ENCODE measurements around the gene CCNC. TPM values are rescaled to one million over a fixed set of nuclear protein-coding genes. Genes with fewer than 3 reads are reported as not detected.

Gene CCNC
- total RNA-seq, 1 experiment from 2014 or later = 99.1 TPM

DNA sequence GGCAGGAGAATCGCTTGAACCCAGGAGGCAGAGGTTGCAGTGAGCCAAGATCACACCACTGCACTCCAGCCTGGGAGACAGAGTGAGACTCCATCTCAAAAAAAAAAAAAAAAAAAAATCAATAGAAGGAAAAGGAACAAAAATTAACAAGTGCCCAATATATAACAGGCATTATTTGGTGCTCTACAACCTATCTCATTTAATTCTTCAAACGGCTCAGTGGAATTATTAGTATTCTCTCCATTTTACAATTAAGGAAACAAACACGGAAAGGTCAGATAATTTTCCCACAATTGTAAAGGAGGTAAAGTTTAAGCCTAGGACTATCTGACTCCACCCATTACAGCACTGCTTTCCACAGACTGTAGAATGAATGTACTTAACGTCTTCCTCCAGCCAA, 19.8 kb downstream of the CCNC start:
- Histone ChIP-seq H3K4me1 (ENCODE audit: insufficient read depth, low read length, poor library complexity, severe bottlenecking) (no peaks in the 10 kb centered on the region), H3K27me3 (replicated peaks; ENCODE audit: insufficient read depth, low read depth, low read length, poor library complexity) (no peaks in the 10 kb centered on the region), H3K27ac (ENCODE audit: low read depth, low read length, poor library complexity, severe bottlenecking) (no peak overlapping the region), H3K36me3 (ENCODE audit: insufficient read depth, low read length, poor library complexity, severe bottlenecking) (peaks cover 67% of the 10 kb centered on the region), H3K9me3 (ENCODE audit: low read depth, low read length, poor library complexity, severe bottlenecking) (no peaks in the 10 kb centered on the region), H3K4me3 (ENCODE audit: low read depth, low read length, poor library complexity, severe bottlenecking) (no peak overlapping the region)
- no peak for TF ChIP-seq EZH2 (IDR thresholded peaks at IDR 0.05; ENCODE audit: borderline replicate concordance, low read depth, low read length, poor library complexity, severe bottlenecking)
- TF ChIP-seq, protein P1, sequence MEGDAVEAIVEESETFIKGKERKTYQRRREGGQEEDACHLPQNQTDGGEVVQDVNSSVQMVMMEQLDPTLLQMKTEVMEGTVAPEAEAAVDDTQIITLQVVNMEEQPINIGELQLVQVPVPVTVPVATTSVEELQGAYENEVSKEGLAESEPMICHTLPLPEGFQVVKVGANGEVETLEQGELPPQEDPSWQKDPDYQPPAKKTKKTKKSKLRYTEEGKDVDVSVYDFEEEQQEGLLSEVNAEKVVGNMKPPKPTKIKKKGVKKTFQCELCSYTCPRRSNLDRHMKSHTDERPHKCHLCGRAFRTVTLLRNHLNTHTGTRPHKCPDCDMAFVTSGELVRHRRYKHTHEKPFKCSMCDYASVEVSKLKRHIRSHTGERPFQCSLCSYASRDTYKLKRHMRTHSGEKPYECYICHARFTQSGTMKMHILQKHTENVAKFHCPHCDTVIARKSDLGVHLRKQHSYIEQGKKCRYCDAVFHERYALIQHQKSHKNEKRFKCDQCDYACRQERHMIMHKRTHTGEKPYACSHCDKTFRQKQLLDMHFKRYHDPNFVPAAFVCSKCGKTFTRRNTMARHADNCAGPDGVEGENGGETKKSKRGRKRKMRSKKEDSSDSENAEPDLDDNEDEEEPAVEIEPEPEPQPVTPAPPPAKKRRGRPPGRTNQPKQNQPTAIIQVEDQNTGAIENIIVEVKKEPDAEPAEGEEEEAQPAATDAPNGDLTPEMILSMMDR (conservative IDR thresholded peaks at IDR 0.05; ENCODE audit: low read depth, low read length) = no peak
- CTCF ChIA-PET = no interaction called here
- BruUV-seq (replicated peaks) = no TSS peak
- POLR2A ChIA-PET (ENCODE audit: low non-redundant PET) = no interaction called here
- DNase-seq (ENCODE audit: low spot score) = no peak
- intact Hi-C loops (cut with micrococcal nuclease; ENCODE audit: unreplicated experiment) = no loop called here

DNA sequence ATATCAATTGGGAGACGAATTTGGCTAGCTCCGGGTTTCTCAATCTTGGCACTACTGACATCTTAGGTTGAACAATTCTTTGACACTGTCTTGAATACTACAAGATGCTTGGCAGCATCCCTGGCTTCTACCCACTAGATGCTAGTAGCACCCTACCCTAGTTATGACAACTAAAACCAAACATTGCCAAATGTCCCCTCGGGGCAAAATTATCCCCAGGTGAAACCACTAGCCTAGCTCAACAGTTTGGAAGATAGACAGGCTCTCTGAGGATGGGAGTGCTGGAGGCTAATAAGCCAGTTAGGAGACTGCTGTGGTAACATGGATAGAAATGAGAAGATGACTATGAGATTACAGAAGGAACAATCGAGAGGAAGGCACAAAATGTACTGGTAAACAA, 20.9 kb downstream of the CCNC start:
- DNase-seq (ENCODE audit: low spot score) = no peak
- no peak overlapping the region for H3K27ac ChIP-seq (ENCODE audit: low read depth, low read length, poor library complexity, severe bottlenecking)
- no peaks in the 10 kb centered on the region for H3K9me3 ChIP-seq (ENCODE audit: low read depth, low read length, poor library complexity, severe bottlenecking)
- BruUV-seq (replicated peaks) = no TSS peak
- no peaks in the 10 kb centered on the region for H3K4me1 ChIP-seq (ENCODE audit: insufficient read depth, low read length, poor library complexity, severe bottlenecking)
- H3K27me3 ChIP-seq (replicated peaks; ENCODE audit: insufficient read depth, low read depth, low read length, poor library complexity) = no peaks in the 10 kb centered on the region
- TF ChIP-seq EZH2 (IDR thresholded peaks at IDR 0.05; ENCODE audit: borderline replicate concordance, low read depth, low read length, poor library complexity, severe bottlenecking) = no peak
- TF ChIP-seq, protein P1 (conservative IDR thresholded peaks at IDR 0.05; ENCODE audit: low read depth, low read length) = no peak
- no peak overlapping the region for H3K4me3 ChIP-seq (ENCODE audit: low read depth, low read length, poor library complexity, severe bottlenecking)
- ChIA-PET POLR2A (ENCODE audit: low non-redundant PET) (no interaction called here), CTCF (no interaction called here)
- intact Hi-C loops (cut with micrococcal nuclease; ENCODE audit: unreplicated experiment) = no loop called here
- peaks cover 70% of the 10 kb centered on the region for H3K36me3 ChIP-seq (ENCODE audit: insufficient read depth, low read length, poor library complexity, severe bottlenecking)

DNA sequence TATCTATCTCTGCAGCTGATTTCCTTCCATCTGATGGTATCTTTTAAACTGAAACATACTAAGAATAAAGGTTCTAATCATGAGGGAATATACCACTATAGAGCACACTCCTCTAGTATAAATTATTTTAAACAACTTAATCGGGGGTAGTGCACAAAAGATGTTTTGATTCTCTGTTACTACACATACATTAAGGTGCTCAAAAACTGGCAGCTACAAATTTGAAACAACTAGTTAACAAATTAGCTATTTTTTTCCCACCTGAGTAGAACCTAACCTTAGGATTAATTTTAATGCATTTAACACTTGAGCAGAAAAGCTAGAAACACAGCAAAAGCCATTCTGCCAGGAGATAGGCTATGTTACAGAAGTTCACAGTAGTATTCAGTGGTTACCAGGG, 23.0 kb downstream of the CCNC start:
- Histone ChIP-seq H3K27ac (ENCODE audit: low read depth, low read length, poor library complexity, severe bottlenecking) (no peak overlapping the region), H3K9me3 (ENCODE audit: low read depth, low read length, poor library complexity, severe bottlenecking) (no peaks in the 10 kb centered on the region), H3K36me3 (ENCODE audit: insufficient read depth, low read length, poor library complexity, severe bottlenecking) (peaks cover 77% of the 10 kb centered on the region), H3K4me3 (ENCODE audit: low read depth, low read length, poor library complexity, severe bottlenecking) (no peak overlapping the region), H3K4me1 (ENCODE audit: insufficient read depth, low read length, poor library complexity, severe bottlenecking) (no peaks in the 10 kb centered on the region), H3K27me3 (replicated peaks; ENCODE audit: insufficient read depth, low read depth, low read length, poor library complexity) (no peaks in the 10 kb centered on the region)
- TF ChIP-seq EZH2 (IDR thresholded peaks at IDR 0.05; ENCODE audit: borderline replicate concordance, low read depth, low read length, poor library complexity, severe bottlenecking) = no peak
- TF ChIP-seq, protein P1 (conservative IDR thresholded peaks at IDR 0.05; ENCODE audit: low read depth, low read length) = no peak
- no peak for DNase-seq (ENCODE audit: low spot score)
- CTCF ChIA-PET = no interaction called here
- no TSS peak for BruUV-seq (replicated peaks)
- POLR2A ChIA-PET (ENCODE audit: low non-redundant PET) = interaction anchor here (0.7 kb wide), 1 partner anchor 58 kb away, joined by 4 read pairs; no protein-coding TSS in a partner anchor
- intact Hi-C loops (cut with micrococcal nuclease; ENCODE audit: unreplicated experiment) = no loop called here

All from A673 (cell line).